Omental fat pad (tissue), 4 donors: ENCODE measurements around the gene DTHD1. TPM values are rescaled to one million over a fixed set of nuclear protein-coding genes. Genes with fewer than 3 reads are reported as not detected.

Source experiments
- ATAC-seq: fragments of 150-250 bp; one replicate; pipeline ENCODE4 v1.9.1; 2016; ENCODE audit warnings: mild to moderate bottlenecking, moderate library complexity; ENCODE audit not compliant: low FRiP score
- DNase-seq: peaks from one replicate; pipeline ENCODE4 v3.0.0-alpha.2; 2019; ENCODE audit warnings: low spot score
- total RNA-seq, 4 donors: library from RNA; depleted of rRNA; stranded (reverse); fragments of >200 nt; gene quantifications; one replicate each; pipeline ENCODE4 v1.1.0, GENCODE V29; 2016
- TF ChIP-seq, protein P1 (sequence below), 3 donors: fragments of 450-650 bp; IDR thresholded peaks; one replicate each; pipeline ENCODE4 v1.5.1; 2016 to 2017; ENCODE audit warnings: antibody characterized with exemption in 3 of 3, mild to moderate bottlenecking in 3 of 3, moderate library complexity in 2 of 3

DTHD1 gene
- total RNA-seq, 4 donors from 2014 or later: 0.84 to 3.0 (median 1.2) TPM

GRCh38 chr4:36388710-36389109 lies 107.3 kb downstream of the DTHD1 start:
- no peak for DNase-seq
- TF ChIP-seq, protein P1, sequence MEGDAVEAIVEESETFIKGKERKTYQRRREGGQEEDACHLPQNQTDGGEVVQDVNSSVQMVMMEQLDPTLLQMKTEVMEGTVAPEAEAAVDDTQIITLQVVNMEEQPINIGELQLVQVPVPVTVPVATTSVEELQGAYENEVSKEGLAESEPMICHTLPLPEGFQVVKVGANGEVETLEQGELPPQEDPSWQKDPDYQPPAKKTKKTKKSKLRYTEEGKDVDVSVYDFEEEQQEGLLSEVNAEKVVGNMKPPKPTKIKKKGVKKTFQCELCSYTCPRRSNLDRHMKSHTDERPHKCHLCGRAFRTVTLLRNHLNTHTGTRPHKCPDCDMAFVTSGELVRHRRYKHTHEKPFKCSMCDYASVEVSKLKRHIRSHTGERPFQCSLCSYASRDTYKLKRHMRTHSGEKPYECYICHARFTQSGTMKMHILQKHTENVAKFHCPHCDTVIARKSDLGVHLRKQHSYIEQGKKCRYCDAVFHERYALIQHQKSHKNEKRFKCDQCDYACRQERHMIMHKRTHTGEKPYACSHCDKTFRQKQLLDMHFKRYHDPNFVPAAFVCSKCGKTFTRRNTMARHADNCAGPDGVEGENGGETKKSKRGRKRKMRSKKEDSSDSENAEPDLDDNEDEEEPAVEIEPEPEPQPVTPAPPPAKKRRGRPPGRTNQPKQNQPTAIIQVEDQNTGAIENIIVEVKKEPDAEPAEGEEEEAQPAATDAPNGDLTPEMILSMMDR (IDR thresholded peaks at IDR 0.05): no peak
- ATAC-seq: no peak

DNA sequence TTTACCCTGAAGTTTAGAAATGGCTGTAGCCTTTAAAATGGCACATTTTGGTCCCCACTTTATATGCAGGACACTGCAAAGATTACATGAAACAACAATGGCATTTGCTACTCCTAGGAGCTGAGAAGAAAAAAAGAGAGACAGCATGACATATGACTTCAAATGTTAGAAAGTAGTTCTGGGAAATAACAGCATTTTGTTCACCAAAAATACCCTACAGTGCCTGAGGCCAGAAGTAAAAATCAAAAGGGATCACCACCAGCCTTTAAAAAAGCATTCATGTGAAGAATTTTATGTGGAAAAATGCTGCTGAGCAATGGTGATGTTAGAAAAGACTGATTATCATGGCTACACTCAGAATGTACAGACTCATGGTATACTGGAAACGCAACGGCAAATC lies 110.0 kb downstream of the DTHD1 start:
- ATAC-seq (no peak), DNase-seq (no peak)
- TF ChIP-seq, protein P1 (IDR thresholded peaks at IDR 0.05): no peak

DNA sequence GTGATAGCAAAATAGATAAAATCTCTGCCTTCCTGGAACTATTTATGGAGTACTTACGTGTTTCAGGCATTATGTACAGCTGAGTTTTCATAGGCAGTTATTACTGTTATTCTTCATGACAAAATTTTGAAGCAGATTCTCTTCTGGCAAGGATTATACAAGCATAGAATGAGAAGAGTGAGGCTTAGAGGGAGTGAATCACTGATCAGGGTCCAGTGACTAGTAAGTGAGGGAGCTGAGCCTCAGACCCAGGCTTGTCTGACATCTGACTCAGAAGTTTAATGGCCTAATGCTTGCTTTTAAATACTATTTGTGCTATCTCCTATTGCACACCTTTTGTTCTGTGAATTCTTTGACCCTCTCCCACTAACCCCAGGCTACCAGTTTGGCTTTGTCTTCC lies 110.6 kb downstream of the DTHD1 start:
- TF ChIP-seq, protein P1 (IDR thresholded peaks at IDR 0.05): no peak

GRCh38 chr4:36392916-36393315 lies 111.5 kb downstream of the DTHD1 start:
- DNase-seq (no peak), ATAC-seq (no peak)
- TF ChIP-seq, protein P1 (IDR thresholded peaks at IDR 0.05): no peak

More for the DNA sequence above, 110.6 kb downstream of the DTHD1 start:
- ATAC-seq (no peak), DNase-seq (no peak)

Other genes with a start within 250 kb of the DTHD1 start
- 100 to 1,000 TPM in 2 of 4 donors, 10 to 100 TPM in 2; 21.6 to 138 (median 72.3) TPM for gene ARAP2, start 37.1 kb upstream of the DTHD1 start, total RNA-seq